B cell (primary cell): ENCODE data around the gene FDX1. TPM values are rescaled to one million over a fixed set of nuclear protein-coding genes. Genes with fewer than 3 reads are reported as not detected.

Source experiments
- ATAC-seq: fragments of 200-7000 bp; cut with Tn5 transposase; one replicate; pipeline ENCODE4 v1.10.0; 2021; ENCODE audit warnings: low read depth, mild to moderate bottlenecking, moderate number of reproducible peaks, moderate library complexity
- CTCF ChIA-PET: fragments of 350-600 bp; sonication (Branson Sonifier 250); formaldehyde crosslinking; loops from one replicate; lab custom pipeline; 2021; ENCODE audit warnings: antibody characterized with exemption, inconsistent platforms; lab: Charles Lee
- POLR2A ChIA-PET: fragments of 350-600 bp; sonication (Branson Sonifier 250); formaldehyde crosslinking; loops from one replicate; lab custom pipeline; 2021; ENCODE audit warnings: antibody characterized with exemption; lab: Charles Lee
- DNase-seq: peaks from one replicate; pipeline ENCODE4 v3.0.0; 2013
- H2AFZ ChIP-seq: 2 replicates; pipeline ENCODE4 v1.6.1; 2012; ENCODE audit warnings: mild to moderate bottlenecking, low read depth, low read length; ENCODE audit not compliant: insufficient read depth, poor library complexity, severe bottlenecking
- H3K27ac ChIP-seq, 2 donors: 1 replicate in 1 of 2; 2 replicates in 1 of 2; pipeline ENCODE4 v1.5.1; 2012 to 2013; ENCODE audit warnings: low read length in 2 of 2, mild to moderate bottlenecking in 2 of 2, moderate library complexity in 1 of 2
- H3K27me3 ChIP-seq, 4 experiments: fragments of 200-600 bp in 1 of 4; sonication (generic) in 1 of 4; replicated peaks in 1 of 4; 1 replicate in 2 of 4; 2 replicates in 2 of 4; pipeline versions ENCODE4 v1.6.1 to v1.7.0; 2013 to 2016; ENCODE audit warnings: low read length in 3 of 4, mild to moderate bottlenecking in 2 of 4, mixed read lengths in 1 of 4, moderate library complexity in 1 of 4; ENCODE audit not compliant: insufficient read depth in 4 of 4, control insufficient read depth in 3 of 4; ENCODE audit errors: control extremely low read depth in 1 of 4
- H3K36me3 ChIP-seq, 2 experiments: replicated peaks in 1 of 2; 1 replicate in 1 of 2; 2 replicates in 1 of 2; pipeline versions ENCODE4 v1.6.1 to v1.7.1; 2013; ENCODE audit warnings: low read length in 1 of 2; ENCODE audit not compliant: insufficient read depth in 2 of 2, control insufficient read depth in 1 of 2; ENCODE audit errors: control extremely low read depth in 1 of 2, extremely low read depth in 1 of 2
- H3K4me1 ChIP-seq, 2 donors: fragments of 200-600 bp in 1 of 2; sonication (generic) in 1 of 2; 1 replicate in 1 of 2; 2 replicates in 1 of 2; pipeline versions ENCODE4 v1.5.1 to v1.6.1; 2013 to 2017; ENCODE audit warnings: low read length in 2 of 2; ENCODE audit not compliant: control insufficient read depth in 2 of 2, insufficient read depth in 2 of 2
- H3K4me2 ChIP-seq: replicated peaks from 2 replicates; pipeline ENCODE3; 2012; ENCODE audit warnings: mild to moderate bottlenecking, low read depth, low read length; ENCODE audit not compliant: poor library complexity, severe bottlenecking
- H3K4me3 ChIP-seq, 5 experiments: fragments of 200-600 bp in 1 of 5; sonication (generic) in 1 of 5; 1 replicate in 3 of 5; 2 replicates in 2 of 5; pipeline versions ENCODE4 v1.5.1 to v1.7.0; 2011 to 2016; ENCODE audit warnings: low read length in 4 of 5, mild to moderate bottlenecking in 4 of 5, low read depth in 2 of 5, control low read depth in 1 of 5, moderate library complexity in 1 of 5; ENCODE audit not compliant: insufficient read depth in 1 of 5; ENCODE audit errors: control extremely low read depth in 1 of 5, extremely low read depth in 1 of 5
- H3K79me2 ChIP-seq: fragments of 200-600 bp; sonication (generic); one replicate; pipeline ENCODE4 v1.6.0; 2016; ENCODE audit warnings: low read length; ENCODE audit not compliant: control insufficient read depth, insufficient read depth
- H3K9ac ChIP-seq: fragments of 200-600 bp; sonication (generic); 2 replicates; pipeline ENCODE4 v1.6.1; 2017; ENCODE audit warnings: mild to moderate bottlenecking, low read length, moderate library complexity
- H3K9me3 ChIP-seq, 3 donors: one replicate each; pipeline versions ENCODE4 v1.6.1 to v1.7.1; 2013; ENCODE audit warnings: low read length in 2 of 3; ENCODE audit not compliant: control insufficient read depth in 2 of 3, insufficient read depth in 1 of 3; ENCODE audit errors: control extremely low read depth in 1 of 3
- H4K20me1 ChIP-seq: 2 replicates; pipeline ENCODE4 v1.6.0; 2012; ENCODE audit warnings: mild to moderate bottlenecking, low read length; ENCODE audit not compliant: insufficient read depth, control insufficient read depth, poor library complexity, severe bottlenecking
- H3K27ac Mint-ChIP-seq: one replicate; pipeline ENCODE4 v1.8.0; 2021; ENCODE audit warnings: mixed read lengths
- H3K27me3 Mint-ChIP-seq: one replicate; pipeline ENCODE4 v1.8.0; 2021; ENCODE audit warnings: mixed read lengths
- H3K4me1 Mint-ChIP-seq: one replicate; pipeline ENCODE4 v1.8.0; 2021; ENCODE audit warnings: mixed read lengths
- H3K4me3 Mint-ChIP-seq: one replicate; pipeline ENCODE4 v1.8.0; 2021; ENCODE audit warnings: mixed read lengths
- H3K9me3 Mint-ChIP-seq: one replicate; pipeline ENCODE4 v1.8.0; 2022; ENCODE audit warnings: mixed read lengths; ENCODE audit not compliant: insufficient read depth
- CTCF ChIP-seq: fragments of 200-600 bp; IDR thresholded peaks from one replicate; pipeline ENCODE4 v1.8.0; 2022; ENCODE audit warnings: antibody characterized with exemption, mild to moderate bottlenecking
- EZH2 ChIP-seq: IDR thresholded peaks from 2 replicates; pipeline ENCODE4 v1.6.1; 2012; ENCODE audit warnings: borderline replicate concordance, low read depth, mild to moderate bottlenecking, moderate library complexity, low read length; ENCODE audit not compliant: insufficient read depth, poor library complexity, severe bottlenecking
- WGBS: methylation state at CpG from one replicate; pipeline ENCODE4 v1.1.5; 2013; ENCODE audit warnings: missing lambda C conversion rate; ENCODE audit not compliant: insufficient coverage; 5-methylcytosine and 5-hydroxymethylcytosine counted together
- intact Hi-C: fragments of 100-400 bp; cut with micrococcal nuclease; formaldehyde crosslinking; loops from one replicate; pipeline ENCODE4 v1.10.0; 2022
- polyA minus RNA-seq: library from RNA; depleted of rRNA, polyadenylated mRNA; stranded (reverse); fragments of >200 nt; gene quantifications from 2 replicates; pipeline ENCODE4 v1.2.3, GENCODE V29; 2012
- polyA plus RNA-seq: library from polyadenylated mRNA; depleted of rRNA; stranded (reverse); fragments of >200 nt; gene quantifications from 2 replicates; pipeline ENCODE4 v1.2.3, GENCODE V29; 2012
- total RNA-seq, 2 donors: library from RNA; stranded (reverse); fragments of 120-200 nt in 1 of 2; gene quantifications; 1 replicate in 1 of 2; 2 replicates in 1 of 2; pipeline versions ENCODE4 v1.2.3 to v1.2.4, GENCODE V29; 2013 to 2022

The FDX1 gene, protein sequence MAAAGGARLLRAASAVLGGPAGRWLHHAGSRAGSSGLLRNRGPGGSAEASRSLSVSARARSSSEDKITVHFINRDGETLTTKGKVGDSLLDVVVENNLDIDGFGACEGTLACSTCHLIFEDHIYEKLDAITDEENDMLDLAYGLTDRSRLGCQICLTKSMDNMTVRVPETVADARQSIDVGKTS
- total RNA-seq (10.0 and 11.2 TPM in 2 replicates), polyA plus RNA-seq (3.5 and 4.4 TPM in 2 replicates), polyA minus RNA-seq (5.0 and 5.7 TPM in 2 replicates)
- 10.6 TPM for total RNA-seq (2013)

DNA sequence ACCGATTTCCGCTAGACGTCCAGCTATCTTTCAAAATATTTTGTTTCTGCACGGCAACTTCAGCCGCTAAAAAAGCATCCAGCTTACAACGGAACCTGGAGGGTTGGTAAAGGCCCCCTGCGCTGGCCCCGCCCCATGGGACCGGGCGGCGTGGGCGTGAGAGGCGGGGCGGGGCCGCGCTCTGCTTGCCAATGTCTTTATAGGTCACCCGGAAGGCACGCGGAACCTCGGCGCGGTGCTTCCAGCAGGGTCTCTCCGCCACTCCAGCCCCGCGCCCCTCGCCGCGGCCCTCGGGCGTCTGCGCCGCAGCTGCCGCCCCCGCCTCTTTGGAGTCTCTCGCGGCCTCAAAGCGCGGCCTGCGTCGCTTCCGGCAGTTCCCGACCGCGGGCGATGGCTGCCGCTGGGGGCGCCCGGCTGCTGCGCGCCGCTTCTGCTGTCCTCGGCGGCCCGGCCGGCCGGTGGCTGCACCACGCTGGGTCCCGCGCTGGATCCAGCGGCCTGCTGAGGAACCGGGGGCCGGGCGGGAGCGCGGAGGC is at the start of gene FDX1:
TSS of gene FDX1 (plus strand) at position 218 of the 536 bp plus-strand sequence. CDS start at position 391, 173 bp downstream.
- ChIA-PET CTCF (interaction anchor here (0.8 to 9.8 kb wide), 12 partner anchors 13 to 998 kb away, joined by 3 to 172 read pairs (median 4); partner anchors contain the start of gene RDX), POLR2A (interaction anchor here (0.7 to 0.9 kb wide), 3 partner anchors 172 to 988 kb away, joined by 3 read pairs; no protein-coding TSS in a partner anchor)
- Histone ChIP-seq H4K20me1 (peaks cover 31% of the 10 kb centered on the region), H3K4me2 (peak within 1 kb of the TSS; percentile 97), H2AFZ (peak within 1 kb of the TSS; percentile 91), H3K4me1 (peaks cover 22 to 28% of the 10 kb centered on the region in 2 donors), H3K9ac (peak within 1 kb of the TSS; percentile 92), H3K27me3 (no peaks in the 10 kb centered on the region), H3K27ac (peak within 1 kb of the TSS; percentile 63 to 81), H3K4me3 (peak within 1 kb of the TSS; percentile 74 to 91 (median 80)), H3K79me2 (peaks cover 47% of the 10 kb centered on the region), H3K36me3 (no peaks in the 10 kb centered on the region), H3K9me3 (no peaks in the 10 kb centered on the region)
- peak within 1 kb of the TSS; percentile 95 for H3K27ac Mint-ChIP-seq
- WGBS = under 1% methylated on average over 65 of the region's 65 CpGs
- H3K9me3 Mint-ChIP-seq = no peaks in the 10 kb centered on the region
- ATAC-seq (peak; percentile 87), DNase-seq (peak; percentile 91)
- H3K4me3 Mint-ChIP-seq = peak within 1 kb of the TSS; percentile 98
- H3K4me1 Mint-ChIP-seq = peaks cover 36% of the 10 kb centered on the region
- TF ChIP-seq EZH2 = no peak
- TF ChIP-seq CTCF = peak; percentile 71
- no peaks in the 10 kb centered on the region for H3K27me3 Mint-ChIP-seq
- intact Hi-C loops = loop anchor here (1.0 to 10.0 kb wide), 5 partner anchors 134 to 1795 kb away; partner anchors contain the start of genes ARHGAP20, POU2AF1 and PTS
